H1 (cell line): ENCODE measurements around the gene DPEP2. TPM values are rescaled to one million over a fixed set of nuclear protein-coding genes. Genes with fewer than 3 reads are reported as not detected.

Source experiments
- CTCF ChIA-PET: fragments of 300-600 bp; sonication (Branson Sonifier 250); formaldehyde crosslinking; loops from one replicate; lab custom pipeline; 2021; ENCODE audit not compliant: partially characterized antibody; lab: Charles Lee
- POLR2A ChIA-PET: fragments of 300-600 bp; sonication (Branson Sonifier 250); formaldehyde crosslinking; loops from one replicate; lab custom pipeline; 2021; ENCODE audit warnings: inconsistent platforms; ENCODE audit not compliant: partially characterized antibody; lab: Charles Lee
- DNase-seq, 2 experiments: peaks; one replicate each; pipeline versions ENCODE4 v3.0.0 to v3.0.0-alpha.2; 2010 to 2022; ENCODE audit warnings: low spot score in 2 of 2, low read depth in 1 of 2, mixed read lengths in 1 of 2
- FAIRE-seq: peaks from 2 replicates; lab custom pipeline; 2011; peaks lifted over from hg19 to GRCh38; lab: Jason Lieb, UNC
- H2AFZ ChIP-seq: 2 replicates; pipeline ENCODE4 v1.8.1; 2012; ENCODE audit warnings: low read length, inconsistent platforms
- H2AK5ac ChIP-seq: 2 replicates; pipeline ENCODE4 v1.6.1; 2013; ENCODE audit warnings: low read depth, low read length
- H2BK120ac ChIP-seq: replicated peaks from 2 replicates; pipeline ENCODE3; 2013; ENCODE audit warnings: low read depth, low read length, inconsistent platforms
- H2BK12ac ChIP-seq: 2 replicates; pipeline ENCODE4 v1.6.1; 2013; ENCODE audit warnings: low read depth, low read length
- H2BK15ac ChIP-seq: 2 replicates; pipeline ENCODE4 v1.6.1; 2013; ENCODE audit warnings: low read length
- H2BK20ac ChIP-seq: 2 replicates; pipeline ENCODE4 v1.6.1; 2013; ENCODE audit warnings: low read length
- H2BK5ac ChIP-seq: 2 replicates; pipeline ENCODE4 v1.6.1; 2013; ENCODE audit warnings: low read depth, low read length
- H3K14ac ChIP-seq: 2 replicates; pipeline ENCODE4 v1.6.1; 2013; ENCODE audit warnings: inconsistent platforms; ENCODE audit not compliant: insufficient read length
- H3K18ac ChIP-seq: 2 replicates; pipeline ENCODE4 v1.6.1; 2013; ENCODE audit warnings: low read length; ENCODE audit errors: extremely low read depth
- H3K23ac ChIP-seq: 2 replicates; pipeline ENCODE4 v1.6.1; 2013; ENCODE audit warnings: inconsistent platforms; ENCODE audit not compliant: insufficient read length
- H3K23me2 ChIP-seq: 2 replicates; pipeline ENCODE4 v1.6.1; 2013; ENCODE audit warnings: low read depth, low read length
- H3K27ac ChIP-seq: 2 replicates; pipeline ENCODE4 v1.6.1; 2011; ENCODE audit warnings: low read depth, low read length, inconsistent platforms
- H3K27me3 ChIP-seq, 4 experiments: replicated peaks in 1 of 4; 1 replicate in 1 of 4; 2 replicates in 3 of 4; pipeline versions ENCODE4 v1.6.1 to v1.8.1; 2011 to 2013; ENCODE audit warnings: low read length in 3 of 4, mild to moderate bottlenecking in 3 of 4, inconsistent platforms in 2 of 4, mixed read lengths in 2 of 4, moderate library complexity in 1 of 4; ENCODE audit not compliant: control insufficient read depth in 3 of 4, insufficient read depth in 3 of 4; ENCODE audit errors: extremely low read depth in 1 of 4
- H3K36me3 ChIP-seq, 4 experiments: 2 replicates each; pipeline versions ENCODE4 v1.6.1 to v1.8.1; 2011 to 2013; ENCODE audit warnings: mild to moderate bottlenecking in 4 of 4, low read length in 3 of 4, moderate library complexity in 2 of 4, control low read depth in 1 of 4, inconsistent platforms in 1 of 4; ENCODE audit not compliant: insufficient read depth in 4 of 4, control insufficient read depth in 2 of 4
- H3K4ac ChIP-seq: replicated peaks from 2 replicates; pipeline ENCODE3; 2013; ENCODE audit warnings: low read length, low read depth, mixed read lengths, inconsistent platforms; ENCODE audit not compliant: insufficient read length
- H3K4me1 ChIP-seq, 4 experiments: replicated peaks in 1 of 4; 1 replicate in 1 of 4; 2 replicates in 3 of 4; pipeline versions ENCODE4 v1.6.1 to v1.8.1; 2011 to 2013; ENCODE audit warnings: low read length in 3 of 4, inconsistent platforms in 2 of 4, mixed read lengths in 1 of 4; ENCODE audit not compliant: insufficient read depth in 4 of 4, control insufficient read depth in 3 of 4
- H3K4me2 ChIP-seq, 2 experiments: 2 replicates each; pipeline versions ENCODE4 v1.6.1 to v1.8.1; 2011 to 2013; ENCODE audit warnings: low read depth in 2 of 2, low read length in 2 of 2, control low read depth in 1 of 2, inconsistent platforms in 1 of 2, mild to moderate bottlenecking in 1 of 2; ENCODE audit not compliant: insufficient read depth in 1 of 2
- H3K4me3 ChIP-seq, 4 experiments: fragments of 200-600, 300-600 bp in 1 of 4; sonication (generic), shearing (Covaris generic), sonication (Bioruptor Twin) in 1 of 4; 2 replicates each; pipeline versions ENCODE4 v1.5.1 to v1.8.1; 2011 to 2016; ENCODE audit warnings: low read length in 4 of 4, low read depth in 3 of 4, control low read depth in 2 of 4, inconsistent platforms in 2 of 4, mild to moderate bottlenecking in 2 of 4, mixed read lengths in 1 of 4, moderate library complexity in 1 of 4; ENCODE audit not compliant: insufficient read depth in 2 of 4; ENCODE audit errors: extremely low read depth in 1 of 4
- H3K56ac ChIP-seq: replicated peaks from 2 replicates; pipeline ENCODE3; 2013; ENCODE audit warnings: low read depth, mild to moderate bottlenecking, mixed read lengths, low read length, inconsistent platforms; ENCODE audit not compliant: insufficient read length
- H3K79me1 ChIP-seq: 2 replicates; pipeline ENCODE4 v1.6.1; 2013; ENCODE audit warnings: low read depth, low read length, control low read depth
- H3K79me2 ChIP-seq, 2 experiments: 2 replicates each; pipeline versions ENCODE4 v1.6.1 to v1.8.1; 2012 to 2013; ENCODE audit warnings: low read length in 2 of 2, mild to moderate bottlenecking in 2 of 2, inconsistent platforms in 1 of 2; ENCODE audit not compliant: insufficient read depth in 2 of 2, control insufficient read depth in 1 of 2
- H3K9ac ChIP-seq, 4 experiments: replicated peaks in 1 of 4; 1 replicate in 1 of 4; 2 replicates in 3 of 4; pipeline versions ENCODE4 v1.6.1 to v1.8.1; 2011 to 2013; ENCODE audit warnings: low read depth in 3 of 4, low read length in 3 of 4, control low read depth in 2 of 4, mild to moderate bottlenecking in 2 of 4, moderate library complexity in 2 of 4, inconsistent platforms in 1 of 4; ENCODE audit errors: extremely low read depth in 1 of 4
- H3K9me3 ChIP-seq, 2 experiments: 2 replicates each; pipeline versions ENCODE4 v1.6.1 to v1.8.1; 2012 to 2013; ENCODE audit warnings: mild to moderate bottlenecking in 2 of 2, moderate library complexity in 2 of 2, control low read depth in 1 of 2, inconsistent platforms in 1 of 2, low read depth in 1 of 2, low read length in 1 of 2, mixed read lengths in 1 of 2; ENCODE audit not compliant: insufficient read depth in 2 of 2
- H4K20me1 ChIP-seq, 2 experiments: replicated peaks in 1 of 2; 2 replicates each; pipeline versions ENCODE3 to v1.8.1; 2011 to 2013; ENCODE audit warnings: inconsistent platforms in 2 of 2, low read length in 2 of 2, mild to moderate bottlenecking in 1 of 2; ENCODE audit not compliant: insufficient read depth in 2 of 2, control insufficient read depth in 1 of 2
- H4K5ac ChIP-seq: 2 replicates; pipeline ENCODE4 v1.6.1; 2013; ENCODE audit warnings: low read length, low read depth, mixed read lengths, inconsistent platforms; ENCODE audit not compliant: insufficient read length
- H4K8ac ChIP-seq: 2 replicates; pipeline ENCODE4 v1.8.0; 2013; ENCODE audit warnings: mild to moderate bottlenecking, moderate library complexity, low read length, inconsistent platforms; ENCODE audit not compliant: insufficient read depth; ENCODE audit errors: extremely low read depth
- H4K91ac ChIP-seq: replicated peaks from 2 replicates; pipeline ENCODE3; 2013; ENCODE audit warnings: low read length, mixed read lengths, inconsistent platforms; ENCODE audit not compliant: insufficient read length
- PHF8 ChIP-seq: fragments of 200-600 bp; sonication (generic); conservative IDR thresholded peaks from 2 replicates; pipeline ENCODE4 v1.7.1; 2012; ENCODE audit warnings: low read depth, mild to moderate bottlenecking, inconsistent platforms, low read length, moderate library complexity
- POLR2AphosphoS5 ChIP-seq: IDR thresholded peaks from 2 replicates; pipeline ENCODE4 v1.6.1; 2011; ENCODE audit warnings: low read depth, low read length
- SAP30 ChIP-seq: fragments of 300-600 bp; sonication (generic); IDR thresholded peaks from 2 replicates; pipeline ENCODE4 v1.7.1; 2012; ENCODE audit warnings: low read length, moderate library complexity, mild to moderate bottlenecking, inconsistent platforms; ENCODE audit not compliant: insufficient read depth, insufficient replicate concordance
- TAF7 ChIP-seq: optimal IDR thresholded peaks from 2 replicates; pipeline ENCODE3; 2011; ENCODE audit warnings: low read depth, mild to moderate bottlenecking, inconsistent platforms, low read length, moderate library complexity, borderline replicate concordance
- WGBS, 2 experiments: shearing (Covaris generic) in 1 of 2; methylation state at CpG; one replicate each; pipeline versions ENCODE4 v1.1.6 to v1.1.7; 2013 to 2015; ENCODE audit warnings: low lambda C conversion rate in 2 of 2, mixed read lengths in 2 of 2, inconsistent platforms in 1 of 2, low coverage in 1 of 2, missing lambda C conversion rate in 1 of 2; ENCODE audit not compliant: insufficient replicate concordance in 2 of 2, insufficient coverage in 1 of 2, insufficient read length in 1 of 2; ENCODE audit errors: extremely low coverage in 1 of 2, missing lambda C conversion rate in 1 of 2; 5-methylcytosine and 5-hydroxymethylcytosine counted together
- polyA plus RNA-seq, 7 experiments: library from polyadenylated mRNA; depleted of rRNA in 3 of 7; stranded (reverse) in 5 of 7; unstranded in 2 of 7; fragments of >200 nt in 5 of 7; fragments of 200-250 nt in 2 of 7; gene quantifications; 1 replicate in 5 of 7; 2 replicates in 1 of 7; 4 replicates in 1 of 7; pipeline versions ENCODE4 v1.2.1 to v1.2.3, GENCODE V29; 2011 to 2013; ENCODE audit warnings: missing spikeins in 2 of 7, mixed read lengths in 2 of 7
- total RNA-seq: library from RNA; stranded (reverse); fragmentation: NEBNext Ultra II Directional; extraction: Animal tissue kit (Norgen Biotek cat#: 25700); gene quantifications from 2 replicates; pipeline ENCODE4 v1.2.1, GENCODE V29; 2021
- TF ChIP-seq, protein P1 (sequence below): IDR thresholded peaks from 2 replicates; pipeline ENCODE4 v1.6.1; 2012; ENCODE audit warnings: inconsistent platforms

The DPEP2 gene
- total and polyA plus RNA-seq, 2 of the 8 experiments (the other 6 are each of a cell fraction or from before 2014, with no cell fraction given) = not detected

DNA sequence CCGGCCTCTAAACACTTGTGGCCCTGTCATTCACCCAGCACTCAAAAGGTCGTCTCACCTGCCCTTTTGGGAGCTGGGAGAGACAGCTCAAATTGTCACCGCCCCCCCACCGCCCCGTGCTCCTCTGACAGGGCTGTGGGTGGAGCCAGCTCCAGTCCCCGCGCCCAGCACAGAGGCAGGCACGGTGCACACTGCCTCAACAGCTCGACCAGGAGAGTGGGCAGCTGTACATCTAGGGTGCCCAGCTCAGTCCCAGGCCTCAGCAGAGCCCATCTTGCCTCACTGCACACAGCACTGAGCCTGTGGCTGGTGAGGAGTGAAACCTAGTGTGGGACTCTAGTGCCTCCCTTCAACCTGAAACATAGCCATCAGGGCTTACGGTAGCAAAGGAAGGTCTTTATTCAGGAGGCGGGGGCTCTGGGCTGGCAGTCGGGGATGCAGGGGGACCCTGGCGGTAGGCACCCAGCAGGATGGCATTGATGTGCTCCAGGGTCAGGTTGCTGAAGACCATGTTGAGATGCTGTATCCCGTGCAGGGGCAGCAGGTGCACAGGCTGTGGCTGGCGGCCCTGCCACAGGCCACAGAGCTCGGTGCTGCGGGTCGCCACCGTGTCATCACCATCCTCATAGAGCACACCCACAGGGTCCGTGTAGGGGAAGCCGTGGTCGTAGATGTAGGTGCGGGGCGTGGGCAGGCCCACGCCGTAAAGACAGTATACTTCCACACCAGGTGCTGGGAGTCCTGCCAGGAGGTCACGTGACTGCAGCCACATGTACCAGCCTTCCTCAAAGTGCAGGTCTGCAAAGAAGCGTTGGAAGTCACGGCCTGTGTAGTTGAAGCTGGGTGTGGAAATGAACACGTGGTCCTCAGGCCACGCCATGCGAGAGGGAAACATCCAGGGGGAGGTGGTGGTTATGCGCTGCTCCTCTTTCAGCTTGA lies 59.5 kb downstream of the DPEP2 start:
- DNase-seq (no peak), FAIRE-seq (no peak)
- Histone ChIP-seq H3K14ac (no peak overlapping the region), H2BK5ac (no peak overlapping the region; the same call in 1 of the 2 replicates), H2AK5ac (no peak overlapping the region), H2BK12ac (no peak overlapping the region), H3K4me1 (peaks cover 0 to 9% (median 4%) of the 10 kb centered on the region in 4 experiments; a peak in 5 of 7 replicates), H3K9me3 (no peaks in the 10 kb centered on the region), H2BK15ac (no peak overlapping the region), H3K18ac (no peak overlapping the region), H3K36me3 (peaks cover 0 to 3% (median 1%) of the 10 kb centered on the region in 4 experiments; a peak in 3 of 8 replicates), H4K5ac (no peak overlapping the region), H4K8ac (no peak overlapping the region), H3K4me3 (no peak overlapping the region), H4K91ac (no peak overlapping the region), H3K4me2 (no peak overlapping the region), H2BK120ac (no peak overlapping the region), H2BK20ac (no peak overlapping the region), H2AFZ (no peak overlapping the region), H3K27me3 (no peaks in the 10 kb centered on the region), H3K23ac (no peak overlapping the region), H3K23me2 (peaks cover 18% of the 10 kb centered on the region), H3K79me2 (0 out of 4 replicates have a peak, but pooled peaks cover 0 to 3% of the 10 kb centered on the region in 2 experiments), H3K9ac (no peak overlapping the region), H3K27ac (no peak overlapping the region), H3K79me1 (peaks cover 4% of the 10 kb centered on the region; the same call in 1 of the 2 replicates), H3K4ac (no peak overlapping the region), H3K56ac (no peak overlapping the region), H4K20me1 (peaks cover 6 to 24% of the 10 kb centered on the region in 2 experiments)
- 90% methylated on average over 31 of the region's 33 CpGs; no CpG with 5 or more reads in 1 of the 2 experiments for WGBS, 2 experiments
- POLR2A ChIA-PET = interaction anchor here (0.6 to 6.8 kb wide), 9 partner anchors 10 to 267 kb away, joined by 3 to 31 read pairs (median 4); partner anchors contain the start of genes CTRL, DDX28 and DUS2
- TF ChIP-seq PHF8 (no peak), POLR2AphosphoS5 (peak; percentile 16; the same call in 1 of the 2 replicates), TAF7 (no peak), SAP30 (no peak)
- TF ChIP-seq, protein P1, sequence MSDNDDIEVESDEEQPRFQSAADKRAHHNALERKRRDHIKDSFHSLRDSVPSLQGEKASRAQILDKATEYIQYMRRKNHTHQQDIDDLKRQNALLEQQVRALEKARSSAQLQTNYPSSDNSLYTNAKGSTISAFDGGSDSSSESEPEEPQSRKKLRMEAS = no peak
- CTCF ChIA-PET = interaction anchor here (1.0 to 27.1 kb wide), 10 partner anchors 8 to 276 kb away, joined by 3 to 623 read pairs (median 6); partner anchors contain the start of genes EDC4, NRN1L, PSKH1 and SLC12A4
